Measurements from ENCODE around the gene LMBR1L.

The LMBR1L gene

DNA sequence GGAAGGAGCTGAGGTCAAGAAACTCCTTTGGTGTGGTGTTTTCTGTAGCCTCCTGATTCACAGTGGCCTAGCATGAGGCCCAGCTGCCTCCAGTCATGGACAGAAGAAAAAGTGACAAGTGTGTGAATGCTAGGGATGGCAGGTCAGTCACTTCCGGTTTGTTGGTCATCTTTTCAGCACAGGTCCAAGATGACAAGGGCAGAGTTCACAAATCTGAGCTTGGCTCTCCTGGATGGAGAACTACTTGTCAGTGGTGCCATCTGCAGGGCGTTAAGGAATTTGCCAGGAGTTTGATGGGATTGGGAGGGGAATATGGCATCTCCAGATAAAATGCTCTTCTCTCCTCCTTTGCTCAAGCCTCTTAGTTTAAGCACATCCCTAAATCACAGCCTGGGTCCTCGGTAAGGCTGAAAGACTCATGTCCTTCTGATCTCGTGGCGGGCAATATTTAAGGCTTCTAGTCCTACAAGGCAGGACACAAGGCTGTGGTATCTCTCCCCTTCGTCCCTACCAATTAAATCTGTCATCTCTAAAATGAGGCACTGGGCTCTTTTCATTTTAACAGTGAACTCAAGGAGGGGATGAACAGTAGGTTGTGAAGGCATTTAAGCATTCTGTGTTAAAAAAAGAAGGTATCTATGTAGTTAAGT is 10.5 kb upstream of the LMBR1L start:
- in situ Hi-C loops (cut with MboI; ENCODE audit: low sequenced_read_pairs): no loop called here

GRCh38 chr12:49111206-49111605 is 559 bp upstream of the LMBR1L start:
- in situ Hi-C loops (cut with MboI; ENCODE audit: low sequenced_read_pairs): no loop called here

- in situ Hi-C loops (cut with MboI; ENCODE audit: low sequenced_read_pairs): no loop called here
Measured at GRCh38 chr12:49109641-49110463, 795 bp downstream of the LMBR1L start.

DNA sequence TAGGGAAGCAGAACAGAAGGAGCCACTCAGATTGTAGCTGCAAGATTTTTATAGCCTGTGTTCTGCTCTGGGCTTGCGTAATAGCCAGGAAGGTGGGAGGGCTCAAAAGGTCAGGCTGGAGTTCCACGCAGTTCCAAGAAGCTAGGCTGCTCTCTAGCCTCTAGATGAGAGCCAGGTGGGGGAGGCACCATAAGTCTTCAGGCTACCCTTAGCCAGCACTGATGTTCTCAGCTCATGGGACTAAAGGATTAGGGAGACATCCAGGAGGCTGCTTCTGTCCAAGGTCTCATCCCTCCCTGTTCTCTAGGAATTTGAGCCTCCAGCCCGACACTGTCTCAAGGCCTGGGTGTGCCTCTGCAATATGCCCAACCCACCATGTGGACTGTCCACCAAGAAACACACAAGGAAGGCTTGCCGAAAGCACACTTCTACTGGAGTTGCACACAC is 1.7 kb downstream of the LMBR1L start:
- in situ Hi-C loops (cut with MboI; ENCODE audit: low sequenced_read_pairs): no loop called here

DNA sequence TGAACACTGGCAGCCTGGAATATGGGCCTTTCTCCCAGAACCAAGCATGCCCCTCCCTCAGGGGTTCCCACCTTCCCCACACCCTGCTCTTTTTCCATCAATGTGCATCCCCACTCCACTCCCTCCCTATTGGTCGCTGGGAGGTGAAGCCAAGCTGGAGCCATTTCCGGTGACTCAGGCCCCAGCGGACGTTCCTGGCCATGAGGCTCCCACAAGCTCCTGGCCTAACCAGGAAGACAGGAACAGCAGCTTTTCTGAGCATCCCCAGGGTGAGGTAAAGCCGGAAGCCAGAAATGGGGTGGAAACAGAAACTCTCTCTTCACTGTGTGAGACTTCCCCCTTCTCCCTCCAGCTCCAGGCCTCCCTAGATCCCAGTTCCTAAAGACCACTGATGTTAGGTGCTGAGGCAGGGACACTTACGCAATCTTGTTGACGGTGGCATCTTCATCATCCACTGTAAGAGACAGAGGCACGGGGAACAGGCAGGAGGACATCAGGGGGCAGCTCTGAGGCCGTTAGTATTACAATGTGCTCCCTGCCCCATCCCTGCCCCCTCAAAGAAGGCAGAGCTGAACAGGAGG is 5.1 kb downstream of the LMBR1L start:
- in situ Hi-C loops (cut with MboI; ENCODE audit: low sequenced_read_pairs): no loop called here

DNA sequence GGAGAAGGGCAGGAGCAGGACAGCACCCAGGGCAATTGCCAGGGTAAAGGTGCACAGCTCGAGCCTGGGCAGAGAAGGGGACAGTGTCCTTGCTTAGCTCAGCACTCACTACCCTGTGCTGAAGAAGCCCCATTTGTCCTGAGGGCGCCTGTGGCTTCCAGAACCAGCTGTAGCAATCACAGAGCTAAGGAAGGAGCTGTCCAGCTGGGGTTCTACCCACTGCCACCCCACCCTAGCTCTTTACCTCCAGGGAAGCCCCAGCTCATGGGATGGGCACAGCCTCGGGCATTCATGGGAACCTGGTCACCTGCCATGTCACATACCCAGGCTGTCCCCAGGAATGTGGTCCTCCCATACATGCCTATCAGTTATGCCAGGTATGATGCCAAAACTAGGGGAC is 5.8 kb downstream of the LMBR1L start:
- in situ Hi-C loops (cut with MboI; ENCODE audit: low sequenced_read_pairs): no loop called here

GRCh38 chr12:49100380-49100779 is 10.3 kb downstream of the LMBR1L start:
- in situ Hi-C loops (cut with MboI; ENCODE audit: low sequenced_read_pairs): no loop called here

- in situ Hi-C loops (cut with MboI; ENCODE audit: low sequenced_read_pairs): no loop called here
Measured at GRCh38 chr12:49098703-49099102, 11.9 kb downstream of the LMBR1L start.

- in situ Hi-C loops (cut with MboI; ENCODE audit: low sequenced_read_pairs): no loop called here
Measured at GRCh38 chr12:49098035-49098451, 12.6 kb downstream of the LMBR1L start.

- in situ Hi-C loops (cut with MboI; ENCODE audit: low sequenced_read_pairs): no loop called here
Measured at GRCh38 chr12:49097381-49097780, 13.3 kb downstream of the LMBR1L start.

DNA sequence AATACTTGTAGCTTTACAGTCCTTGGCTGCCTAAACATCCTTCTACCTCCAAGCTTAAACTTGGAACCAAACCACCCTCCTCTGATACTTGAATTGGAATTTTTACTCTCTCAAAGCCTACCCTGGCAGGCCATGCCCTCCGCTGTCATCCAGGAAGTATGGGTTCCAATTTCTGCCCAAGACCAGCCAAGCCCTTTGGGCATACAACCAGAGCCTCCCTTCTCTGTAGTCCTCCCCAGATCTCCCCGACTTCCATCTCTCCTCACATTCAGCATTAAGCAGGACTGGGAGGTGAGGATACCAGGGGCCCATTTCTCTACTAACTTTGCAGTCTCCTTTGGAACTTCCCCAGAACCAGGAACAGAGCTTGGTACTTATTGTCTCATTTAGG is 15.7 kb downstream of the LMBR1L start:
- in situ Hi-C loops (cut with MboI; ENCODE audit: low sequenced_read_pairs): no loop called here

- in situ Hi-C loops (cut with MboI; ENCODE audit: low sequenced_read_pairs): no loop called here
Measured at GRCh38 chr12:49094160-49094974, 16.3 kb downstream of the LMBR1L start, which contains the start of gene DHH. DHH (minus strand) TSS chr12:49094801; CDS start chr12:49094512, 289 bp downstream.

DNA sequence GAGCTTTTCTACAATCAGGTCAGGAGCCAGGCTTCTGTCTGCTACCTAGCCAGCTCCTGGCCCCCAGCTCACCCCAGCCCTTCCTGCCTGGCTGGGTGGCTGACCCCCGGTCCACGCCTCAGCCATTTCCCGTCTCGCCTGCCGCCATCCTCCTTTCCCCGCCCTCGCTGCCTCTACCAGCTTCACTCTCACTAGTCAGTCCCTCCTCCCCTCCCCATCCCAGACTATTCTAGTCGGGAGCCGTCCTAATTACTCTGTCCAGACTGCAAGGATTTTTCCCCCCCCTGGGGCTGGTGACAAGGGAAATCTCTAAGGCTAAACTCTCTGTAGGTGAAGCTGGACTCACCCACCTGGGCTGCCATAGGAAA is 16.9 kb downstream of the LMBR1L start:
- in situ Hi-C loops (cut with MboI; ENCODE audit: low sequenced_read_pairs): no loop called here

DNA sequence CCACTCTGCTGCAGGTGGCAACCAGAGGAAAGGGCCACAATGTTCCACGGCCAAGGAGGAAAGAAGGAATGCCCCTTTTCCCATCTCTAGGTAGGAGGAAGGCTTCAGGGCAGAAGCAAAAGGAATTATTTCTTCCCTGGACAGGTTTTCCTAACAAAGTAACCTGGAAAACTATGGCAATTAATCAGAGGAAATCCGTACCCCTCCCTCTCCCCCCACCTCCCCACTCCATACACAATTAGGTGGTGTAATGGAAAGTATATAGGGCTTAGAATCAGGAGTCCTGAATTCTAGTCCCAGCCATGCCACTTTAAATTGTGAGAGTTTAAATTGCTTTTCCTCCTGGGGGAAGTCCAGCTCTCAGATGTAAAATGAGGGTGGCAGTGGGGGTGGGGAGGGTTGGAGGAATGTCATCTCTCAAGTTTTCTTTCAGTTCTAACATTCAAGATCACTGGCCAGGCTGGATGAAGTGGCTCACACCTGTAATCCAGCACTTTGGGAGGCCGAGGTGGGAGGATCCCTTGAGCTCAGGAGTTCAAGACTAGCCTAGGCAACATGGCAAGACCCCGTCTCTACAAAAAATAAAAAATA is 17.7 kb downstream of the LMBR1L start:
- in situ Hi-C loops (cut with MboI; ENCODE audit: low sequenced_read_pairs): no loop called here

DNA sequence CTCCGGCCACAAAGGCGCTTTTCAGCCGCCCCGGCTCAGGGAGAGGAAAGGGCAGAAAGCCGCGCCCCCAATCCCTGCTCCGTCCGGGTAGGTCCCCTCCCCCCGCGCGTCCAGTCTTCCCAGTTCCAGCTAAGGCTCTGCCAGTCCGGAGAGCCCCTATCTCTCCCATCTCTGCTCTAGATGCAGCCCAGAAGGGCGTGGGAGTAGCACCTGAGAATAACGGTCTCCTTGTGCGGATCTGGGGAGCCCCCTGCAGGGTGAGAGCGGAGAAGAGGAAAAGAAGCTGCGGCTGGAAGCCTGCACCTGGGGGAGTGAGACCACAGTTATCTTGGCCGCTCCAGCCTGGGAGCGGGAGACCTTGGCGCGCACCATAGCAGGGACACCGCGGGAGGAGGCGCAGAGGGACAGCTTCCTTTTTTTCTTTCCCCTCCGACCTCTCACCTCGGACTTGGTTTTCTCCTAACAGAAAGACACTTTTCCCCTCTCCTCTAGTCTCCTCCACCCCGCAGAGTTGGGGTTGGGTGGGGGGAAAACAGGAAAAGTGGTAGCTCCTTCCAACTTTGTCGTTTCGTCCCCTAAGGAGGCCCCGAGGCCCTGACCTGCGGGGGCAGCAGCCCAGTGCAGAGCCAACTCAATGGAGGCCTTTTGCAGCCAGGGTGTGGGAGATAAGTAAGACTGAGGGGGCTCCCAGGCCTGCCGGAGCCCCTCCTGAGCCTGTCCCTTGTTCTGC is 18.4 kb downstream of the LMBR1L start:
- in situ Hi-C loops (cut with MboI; ENCODE audit: low sequenced_read_pairs): no loop called here

GRCh38 chr12:49091836-49092085 is 18.9 kb downstream of the LMBR1L start:
- in situ Hi-C loops (cut with MboI; ENCODE audit: low sequenced_read_pairs): no loop called here

- in situ Hi-C loops (cut with MboI; ENCODE audit: low sequenced_read_pairs): no loop called here
Measured at GRCh38 chr12:49091056-49091835, 19.4 kb downstream of the LMBR1L start.

GRCh38 chr12:49089821-49090773 is 20.6 kb downstream of the LMBR1L start:
- in situ Hi-C loops (cut with MboI; ENCODE audit: low sequenced_read_pairs): no loop called here

Data from HL-60/S4 (cell line).